ENCODE measurements around the gene MTERF2.

GRCh38 chr12:107019546-107019945, 32.6 kb upstream of the MTERF2 start:
- no peak for TF ChIP-seq CTCF (IDR thresholded peaks at IDR 0.05)
- TF ChIP-seq POLR2A (IDR thresholded peaks at IDR 0.05) = no peak
